GM19468 (cell line): Measurements from ENCODE around the gene FER1L5.

Experiments used
- ATAC-seq: cut with Tn5 transposase; IDR thresholded peaks from one replicate; pipeline ENCODE4 v1.9.1; 2021; ENCODE audit warnings: mild to moderate bottlenecking, moderate library complexity, moderate number of reproducible peaks; ENCODE audit not compliant: unreplicated experiment; ENCODE audit errors: extremely low read depth

Gene FER1L5

GRCh38 chr2:96642564-96643360 lies at the start of gene FER1L5:
Gene FER1L5 (plus strand): TSS chr2:96642764. CDS start chr2:96642837, 73 bp downstream.
- ATAC-seq = no peak

- no peak for ATAC-seq
Observed at GRCh38 chr2:96594282-96594681, 48.3 kb upstream of the FER1L5 start.

GRCh38 chr2:96594691-96595152 lies 47.8 kb upstream of the FER1L5 start:
- ATAC-seq = no peak

GRCh38 chr2:96596596-96596995 lies 46.0 kb upstream of the FER1L5 start:
- no peak for ATAC-seq

GRCh38 chr2:96599941-96600340 lies 42.6 kb upstream of the FER1L5 start:
- no peak for ATAC-seq

- no peak for ATAC-seq
Observed at GRCh38 chr2:96601382-96602292, 40.9 kb upstream of the FER1L5 start.

GRCh38 chr2:96602330-96602823 lies 40.2 kb upstream of the FER1L5 start:
- no peak for ATAC-seq

GRCh38 chr2:96604104-96604503 lies 38.5 kb upstream of the FER1L5 start:
- ATAC-seq = no peak

- ATAC-seq = no peak
Observed at GRCh38 chr2:96608469-96609455, 33.8 kb upstream of the FER1L5 start.

GRCh38 chr2:96616128-96616527 lies 26.4 kb upstream of the FER1L5 start:
- no peak for ATAC-seq

GRCh38 chr2:96616535-96616934 lies 26.0 kb upstream of the FER1L5 start:
- ATAC-seq = no peak

- ATAC-seq = no peak
Observed at GRCh38 chr2:96617012-96617411, 25.6 kb upstream of the FER1L5 start.

- ATAC-seq = no peak
Observed at GRCh38 chr2:96618596-96619283, 23.8 kb upstream of the FER1L5 start.

- ATAC-seq = no peak
Observed at GRCh38 chr2:96622544-96622943, 20.0 kb upstream of the FER1L5 start.

- ATAC-seq = no peak
Observed at GRCh38 chr2:96623116-96623515, 19.4 kb upstream of the FER1L5 start.

- ATAC-seq = no peak
Observed at GRCh38 chr2:96625571-96626552, 16.7 kb upstream of the FER1L5 start.

GRCh38 chr2:96626553-96626942 lies 16.0 kb upstream of the FER1L5 start:
- ATAC-seq = no peak

- no peak for ATAC-seq
Observed at GRCh38 chr2:96631804-96632435, 10.6 kb upstream of the FER1L5 start.
